HepG2 (cell line): ENCODE measurements around the gene TIMELESS. TPM values are rescaled to one million over a fixed set of nuclear protein-coding genes. Genes with fewer than 3 reads are reported as not detected.

Source experiments
- ATF7 ChIP-seq, 2 experiments: fragments of 450-650 bp in 1 of 2; sonication (generic) in 1 of 2; formaldehyde crosslinking in 1 of 2; IDR thresholded peaks; 2 replicates each; pipeline versions ENCODE4 v1.4.0 to v1.6.1; 2016 to 2020; ENCODE audit warnings: antibody characterized with exemption in 1 of 2, mild to moderate bottlenecking in 1 of 2, missing genetic modification reagents in 1 of 2
- BHLHE40 ChIP-seq: IDR thresholded peaks from 2 replicates; pipeline ENCODE4 v1.6.1; 2011; ENCODE audit warnings: low read length, improper control_type of control experiment
- DPF2 ChIP-seq: sonication (generic); formaldehyde crosslinking; IDR thresholded peaks from 2 replicates; pipeline ENCODE4 v1.4.0; 2020; ENCODE audit warnings: mild to moderate bottlenecking, low read depth, missing genetic modification reagents, borderline replicate concordance
- EP300 ChIP-seq, 3 experiments: sonication (generic) in 1 of 3; formaldehyde crosslinking in 1 of 3; IDR thresholded peaks; 2 replicates each; pipeline versions ENCODE4 v1.5.1 to v1.6.1; 2011 to 2020; ENCODE audit warnings: low read depth in 2 of 3, low read length in 2 of 3, borderline replicate concordance in 1 of 3, improper control_type of control experiment in 1 of 3, mild to moderate bottlenecking in 1 of 3, missing genetic modification reagents in 1 of 3, moderate library complexity in 1 of 3
- GATAD2A ChIP-seq: IDR thresholded peaks from 2 replicates; pipeline ENCODE4 v1.6.1; 2016
- ISL2 ChIP-seq: sonication (generic); formaldehyde crosslinking; IDR thresholded peaks from 2 replicates; pipeline ENCODE4 v1.5.0; 2020; ENCODE audit warnings: missing genetic modification reagents
- KAT7 ChIP-seq: IDR thresholded peaks from 2 replicates; pipeline ENCODE4 v1.6.1; 2018; ENCODE audit warnings: borderline replicate concordance, missing compliant biosample characterization
- KDM1A ChIP-seq: IDR thresholded peaks from 2 replicates; pipeline ENCODE4 v1.6.1; 2016; ENCODE audit warnings: missing compliant biosample characterization
- MIXL1 ChIP-seq: IDR thresholded peaks from 2 replicates; pipeline ENCODE4 v1.6.1; 2016
- NR2F1 ChIP-seq, 2 experiments: fragments of 450-650 bp in 1 of 2; formaldehyde crosslinking in 1 of 2; IDR thresholded peaks; 2 replicates each; pipeline versions ENCODE4 v1.5.0 to v1.6.1; 2016 to 2020; ENCODE audit warnings: mild to moderate bottlenecking in 1 of 2, missing compliant biosample characterization in 1 of 2, missing genetic modification reagents in 1 of 2, moderate library complexity in 1 of 2
- NR2F6 ChIP-seq, 2 experiments: IDR thresholded peaks; 2 replicates each; pipeline ENCODE4 v1.6.1; 2016; ENCODE audit warnings: antibody characterized with exemption in 1 of 2, mild to moderate bottlenecking in 1 of 2
- RARA ChIP-seq: IDR thresholded peaks from 2 replicates; pipeline ENCODE4 v1.6.1; 2016; ENCODE audit warnings: missing genetic modification reagents, missing compliant biosample characterization
- RFX1 ChIP-seq: fragments of 450-650 bp; IDR thresholded peaks from 2 replicates; pipeline ENCODE4 v1.6.1; 2017
- RFXANK ChIP-seq: IDR thresholded peaks from 2 replicates; pipeline ENCODE4 v1.6.1; 2016
- SALL1 ChIP-seq: sonication (generic); formaldehyde crosslinking; IDR thresholded peaks from 2 replicates; pipeline ENCODE4 v1.8.0; 2022; ENCODE audit warnings: mild to moderate bottlenecking, missing genetic modification reagents
- SIN3A ChIP-seq: IDR thresholded peaks from 2 replicates; pipeline ENCODE4 v1.6.1; 2011; ENCODE audit warnings: low read depth, mild to moderate bottlenecking, control low read depth, low read length, borderline replicate concordance
- SKI ChIP-seq: fragments of 450-650 bp; IDR thresholded peaks from one replicate; pipeline ENCODE4 v1.6.1; 2018; ENCODE audit warnings: mild to moderate bottlenecking; ENCODE audit not compliant: partially characterized antibody
- TBX3 ChIP-seq: fragments of 450-650 bp; IDR thresholded peaks from 2 replicates; pipeline ENCODE4 v1.6.1; 2017; ENCODE audit warnings: antibody characterized with exemption, mild to moderate bottlenecking, inconsistent platforms, borderline replicate concordance
- TMF1 ChIP-seq: sonication (generic); formaldehyde crosslinking; IDR thresholded peaks from 2 replicates; pipeline ENCODE4 v1.8.1; 2022; ENCODE audit warnings: low read depth, missing genetic modification reagents
- ZMAT3 ChIP-seq: sonication (generic); formaldehyde crosslinking; conservative IDR thresholded peaks from 2 replicates; pipeline ENCODE4 v1.7.0; 2021; ENCODE audit warnings: missing genetic modification reagents
- ZNF274 ChIP-seq: sonication (generic); formaldehyde crosslinking; IDR thresholded peaks from 2 replicates; pipeline ENCODE4 v1.5.1; 2020; ENCODE audit warnings: mild to moderate bottlenecking, missing genetic modification reagents
- ZNF572 ChIP-seq: sonication (generic); formaldehyde crosslinking; IDR thresholded peaks from 2 replicates; pipeline ENCODE4 v1.5.1; 2020; ENCODE audit warnings: mild to moderate bottlenecking, missing genetic modification reagents
- ZNF782 ChIP-seq: sonication (generic); formaldehyde crosslinking; IDR thresholded peaks from 2 replicates; pipeline ENCODE4 v1.4.0; 2020; ENCODE audit warnings: missing genetic modification reagents, mild to moderate bottlenecking, borderline replicate concordance
- polyA plus RNA-seq, 8 experiments: library from polyadenylated mRNA; depleted of rRNA in 3 of 8; stranded (reverse) in 7 of 8; unstranded in 1 of 8; fragments of >200 nt; fragmentation: Illumina TruSeq in 4 of 8; extraction: Trizol in 4 of 8; gene quantifications; 2 replicates each; pipeline versions ENCODE4 v1.2.1 to v1.2.3, GENCODE V29; 2011 to 2016; ENCODE audit warnings: low read depth in 4 of 8, missing spikeins in 1 of 8, mixed read lengths in 1 of 8; ENCODE audit not compliant: insufficient read depth in 1 of 8
- total RNA-seq, 5 experiments: library from RNA; depleted of rRNA; stranded (reverse); fragments of >200 nt; fragmentation: Illumina TruSeq; extraction: Trizol; gene quantifications; 2 replicates each; pipeline ENCODE4 v1.2.3, GENCODE V29; 2016; ENCODE audit warnings: low read depth in 1 of 5
- TF ChIP-seq, protein P1 (sequence below): sonication (generic); formaldehyde crosslinking; IDR thresholded peaks from 2 replicates; pipeline ENCODE4 v1.4.0; 2020; ENCODE audit warnings: missing genetic modification reagents
- TF ChIP-seq, protein P2 (sequence below): sonication (generic); formaldehyde crosslinking; IDR thresholded peaks from 2 replicates; pipeline ENCODE4 v1.4.0; 2020; ENCODE audit warnings: missing genetic modification reagents

Gene TIMELESS
- total and polyA plus RNA-seq, 2 of the 13 experiments (the other 11 are each of a cell fraction or from before 2014, with no cell fraction given), result 4.0 to 20.3 TPM

DNA sequence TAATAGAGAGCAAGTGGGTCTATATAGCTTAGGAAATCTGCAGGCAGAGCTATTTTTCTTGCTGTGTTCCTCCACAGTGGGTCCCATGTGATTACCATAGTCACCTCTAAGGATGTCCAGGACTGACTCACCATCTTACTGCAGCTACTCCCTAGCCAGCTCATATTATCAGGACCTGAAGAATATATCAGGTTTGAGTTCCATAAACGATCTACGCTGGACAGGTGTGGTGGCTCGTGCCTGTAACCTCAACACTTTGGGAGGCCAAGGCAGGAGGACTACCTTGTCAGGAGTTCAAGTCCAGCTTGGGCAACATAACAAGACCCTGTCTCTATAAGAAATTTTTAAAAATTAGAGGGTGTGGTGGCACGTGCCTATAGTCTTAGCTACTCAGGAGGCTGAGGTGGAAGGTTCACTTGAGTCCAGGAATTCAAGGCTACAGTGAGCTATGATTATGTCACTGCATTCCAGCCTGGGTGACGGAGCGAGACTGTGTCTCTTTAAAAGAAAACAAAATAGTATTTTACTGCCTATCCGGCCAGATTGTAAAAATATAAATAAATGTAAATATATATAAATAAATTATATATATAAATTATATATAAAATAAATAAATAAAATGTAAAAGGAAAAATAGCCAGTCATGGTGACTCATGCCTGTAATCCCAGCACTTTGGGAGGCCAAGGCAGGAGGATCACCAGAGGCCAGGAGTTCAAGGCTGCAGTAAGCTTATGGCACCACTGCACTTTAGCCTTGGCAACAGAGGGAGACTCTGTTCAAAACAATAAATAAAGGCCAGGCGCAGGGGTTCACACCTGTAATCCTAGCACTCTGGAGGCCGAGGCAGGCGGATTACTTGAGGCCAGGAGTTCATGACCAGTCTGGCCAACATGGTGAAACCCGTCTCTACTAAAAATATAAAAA is 12.3 kb upstream of the TIMELESS start (continued):
- TF ChIP-seq TBX3, result no peak
- TF ChIP-seq TMF1, result no peak
- no peak for TF ChIP-seq ATF7 (IDR thresholded peaks at IDR 0.05)
- no peak for TF ChIP-seq ATF7 (CRISPR knock-in tag; IDR thresholded peaks at IDR 0.05)
- TF ChIP-seq SALL1 (CRISPR knock-in tag), result peak; percentile 47; the same call in 1 of the 2 replicates
- TF ChIP-seq RARA (CRISPR knock-in tag), result peak; percentile 56
- 0 out of 2 replicates have a peak, but pooled peaks have one; percentile 4 for TF ChIP-seq KDM1A (CRISPR knock-in tag)
- no peak for TF ChIP-seq DPF2 (CRISPR knock-in tag)
- no peak for TF ChIP-seq RFXANK (CRISPR knock-in tag)
- TF ChIP-seq ZNF572 (CRISPR knock-in tag), result no peak
- TF ChIP-seq NR2F1 (CRISPR knock-in tag; IDR thresholded peaks at IDR 0.05), result peak in 1 of 2 experiments; percentile 68; a peak in 2 of 4 replicates
- TF ChIP-seq MIXL1 (CRISPR knock-in tag), result no peak
- no peak for TF ChIP-seq KAT7
- no peak for TF ChIP-seq ZMAT3
- TF ChIP-seq NR2F6 (IDR thresholded peaks at IDR 0.05), result peak; percentile 21; the same call in 1 of the 2 replicates
- peak; percentile 43 for TF ChIP-seq NR2F6 (CRISPR knock-in tag; IDR thresholded peaks at IDR 0.05)
- TF ChIP-seq BHLHE40, result peak; percentile 86
- no peak for TF ChIP-seq ZNF782 (CRISPR knock-in tag)
- peak; percentile 16 to 42; a peak in 1 of 4 replicates for TF ChIP-seq EP300 (IDR thresholded peaks at IDR 0.05; ENCODE audit: low read depth in 2 of 2, low read length in 2 of 2)
- TF ChIP-seq EP300 (CRISPR knock-in tag; IDR thresholded peaks at IDR 0.05; ENCODE audit: borderline replicate concordance), result no peak
- no peak for TF ChIP-seq SIN3A
- TF ChIP-seq GATAD2A (CRISPR knock-in tag), result peak; percentile 28; the same call in 1 of the 2 replicates
- TF ChIP-seq ZNF274, result no peak
- no peak for TF ChIP-seq ISL2
- TF ChIP-seq, protein P1, sequence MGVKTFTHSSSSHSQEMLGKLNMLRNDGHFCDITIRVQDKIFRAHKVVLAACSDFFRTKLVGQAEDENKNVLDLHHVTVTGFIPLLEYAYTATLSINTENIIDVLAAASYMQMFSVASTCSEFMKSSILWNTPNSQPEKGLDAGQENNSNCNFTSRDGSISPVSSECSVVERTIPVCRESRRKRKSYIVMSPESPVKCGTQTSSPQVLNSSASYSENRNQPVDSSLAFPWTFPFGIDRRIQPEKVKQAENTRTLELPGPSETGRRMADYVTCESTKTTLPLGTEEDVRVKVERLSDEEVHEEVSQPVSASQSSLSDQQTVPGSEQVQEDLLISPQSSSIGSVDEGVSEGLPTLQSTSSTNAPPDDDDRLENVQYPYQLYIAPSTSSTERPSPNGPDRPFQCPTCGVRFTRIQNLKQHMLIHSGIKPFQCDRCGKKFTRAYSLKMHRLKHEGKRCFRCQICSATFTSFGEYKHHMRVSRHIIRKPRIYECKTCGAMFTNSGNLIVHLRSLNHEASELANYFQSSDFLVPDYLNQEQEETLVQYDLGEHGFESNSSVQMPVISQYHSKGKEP (CRISPR knock-in tag), result no peak
- TF ChIP-seq SKI, result peak; percentile 39
- peak; percentile 31; the same call in 1 of the 2 replicates for TF ChIP-seq RFX1
- TF ChIP-seq, protein P2, sequence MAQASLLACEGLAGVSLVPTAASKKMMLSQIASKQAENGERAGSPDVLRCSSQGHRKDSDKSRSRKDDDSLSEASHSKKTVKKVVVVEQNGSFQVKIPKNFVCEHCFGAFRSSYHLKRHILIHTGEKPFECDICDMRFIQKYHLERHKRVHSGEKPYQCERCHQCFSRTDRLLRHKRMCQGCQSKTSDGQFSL (CRISPR knock-in tag), result no peak
